NCI-H2171 treated with DMSO at 0.1 percent for 48 hours (cell line): ENCODE results near the gene SLC27A3.
A peak's percentile ranks its signal among the peaks of the same experiment; 100 is the strongest.

Experiments used
- DNase-seq: peaks from one replicate; lab custom pipeline; 2025; lab: John Stamatoyannopoulos, UW

Gene SLC27A3

GRCh38 chr1:153774780-153775457 is at the start of gene SLC27A3:
SLC27A3 (plus strand) TSS chr1:153775407; CDS start chr1:153775498, 91 bp downstream.
- peak; percentile 73 for DNase-seq

GRCh38 chr1:153727463-153728304 is 47.5 kb upstream of the SLC27A3 start, which contains the start of gene INTS3:
INTS3 (plus strand) TSS chr1:153728050; CDS start chr1:153728635, 585 bp downstream.
- peak; percentile 99 for DNase-seq

GRCh38 chr1:153728305-153729066 is 46.7 kb upstream of the SLC27A3 start:
- DNase-seq = peak; percentile 60

- no peak for DNase-seq
Measured at GRCh38 chr1:153730468-153730988, 44.7 kb upstream of the SLC27A3 start.

- DNase-seq = no peak
Measured at GRCh38 chr1:153733970-153734369, 41.2 kb upstream of the SLC27A3 start.

- no peak for DNase-seq
Measured at GRCh38 chr1:153734396-153735089, 40.7 kb upstream of the SLC27A3 start.

- no peak for DNase-seq
Measured at GRCh38 chr1:153735090-153735420, 40.2 kb upstream of the SLC27A3 start.

- DNase-seq = no peak
Measured at GRCh38 chr1:153741986-153742385, 33.2 kb upstream of the SLC27A3 start.

- DNase-seq = no peak
Measured at GRCh38 chr1:153742411-153743142, 32.6 kb upstream of the SLC27A3 start.

GRCh38 chr1:153745417-153745816 is 29.8 kb upstream of the SLC27A3 start:
- DNase-seq = no peak

- DNase-seq = no peak
Measured at GRCh38 chr1:153746174-153746573, 29.0 kb upstream of the SLC27A3 start.

GRCh38 chr1:153748903-153749302 is 26.3 kb upstream of the SLC27A3 start:
- no peak for DNase-seq

- peak; percentile 79 for DNase-seq
Measured at GRCh38 chr1:153749408-153750005, 25.7 kb upstream of the SLC27A3 start.

- no peak for DNase-seq
Measured at GRCh38 chr1:153750026-153750995, 24.9 kb upstream of the SLC27A3 start.

- no peak for DNase-seq
Measured at GRCh38 chr1:153752072-153752471, 23.1 kb upstream of the SLC27A3 start.

GRCh38 chr1:153752571-153753195 is 22.5 kb upstream of the SLC27A3 start:
- DNase-seq = no peak

- no peak for DNase-seq
Measured at GRCh38 chr1:153754266-153754665, 20.9 kb upstream of the SLC27A3 start.

- DNase-seq = no peak
Measured at GRCh38 chr1:153760440-153760839, 14.8 kb upstream of the SLC27A3 start.
